ENCODE results near the gene RAB11FIP4. TPM values are rescaled to one million over a fixed set of nuclear protein-coding genes. Genes with fewer than 3 reads are reported as not detected.

The RAB11FIP4 gene
- total RNA-seq, 1 experiment from 2014 or later, result 54.9 TPM

GRCh38 chr17:31394544-31394943, 3.1 kb downstream of the RAB11FIP4 start (continued):
- TF ChIP-seq USF2 (CRISPR knock-in tag; IDR thresholded peaks at IDR 0.05) (no peak), ZSCAN18 (CRISPR knock-in tag; IDR thresholded peaks at IDR 0.05) (no peak)

GRCh38 chr17:31397256-31397939, 5.9 kb downstream of the RAB11FIP4 start:
- Mint-ChIP-seq H3K4me3 (no peak overlapping the region), H3K27ac (no peak overlapping the region), H3K36me3 (no peaks in the 10 kb centered on the region), H3K27me3 (ENCODE audit: low read depth) (peaks cover 16% of the 10 kb centered on the region), H3K4me1 (0 out of 2 replicates have a peak, but pooled peaks cover 1% of the 10 kb centered on the region), H3K9me3 (no peaks in the 10 kb centered on the region)
- ChIA-PET CTCF (interaction anchor here (1.2 to 1.6 kb wide), 3 partner anchors 8 to 120 kb away, joined by 3 to 7 read pairs (median 6); no protein-coding TSS in a partner anchor), POLR2A (no interaction called here)
- DNase-seq (ENCODE audit: low spot score) (no peak), ATAC-seq (no peak)
- no peak for TF ChIP-seq MXD4 (CRISPR knock-in tag; IDR thresholded peaks at IDR 0.05; ENCODE audit: borderline replicate concordance)
- no peak for TF ChIP-seq HMGA2 (CRISPR knock-in tag; IDR thresholded peaks at IDR 0.05)
- TF ChIP-seq CREM (CRISPR knock-in tag; IDR thresholded peaks at IDR 0.05), result no peak
- no peak for TF ChIP-seq ZNF512 (CRISPR knock-in tag; IDR thresholded peaks at IDR 0.05; ENCODE audit: borderline replicate concordance)
- no peak for TF ChIP-seq SP1 (CRISPR knock-in tag; conservative IDR thresholded peaks at IDR 0.05)
- no peak for TF ChIP-seq MAX (CRISPR knock-in tag; IDR thresholded peaks at IDR 0.05)
- no peak for TF ChIP-seq E2F1 (CRISPR knock-in tag; IDR thresholded peaks at IDR 0.05)
- no peak for TF ChIP-seq GRHL2 (CRISPR knock-in tag; IDR thresholded peaks at IDR 0.05; ENCODE audit: insufficient replicate concordance, severe bottlenecking)
- TF ChIP-seq ZNF423 (CRISPR knock-in tag; IDR thresholded peaks at IDR 0.05), result no peak

- ATAC-seq (no peak), DNase-seq (ENCODE audit: low spot score) (peak; percentile 6)
- ChIA-PET POLR2A (no interaction called here), CTCF (interaction anchor here (1.2 to 1.6 kb wide), 3 partner anchors 7 to 119 kb away, joined by 3 to 7 read pairs (median 6); no protein-coding TSS in a partner anchor)
- TF ChIP-seq ZNF425 (CRISPR knock-in tag; conservative IDR thresholded peaks at IDR 0.05), result no peak
- no peak overlapping the region for H3K27ac Mint-ChIP-seq
- H3K9me3 Mint-ChIP-seq, result no peaks in the 10 kb centered on the region
- peaks cover 2% of the 10 kb centered on the region; the same call in 1 of the 2 replicates for H3K4me1 Mint-ChIP-seq
- H3K4me3 Mint-ChIP-seq, result no peak overlapping the region
- no peaks in the 10 kb centered on the region for H3K36me3 Mint-ChIP-seq
- H3K27me3 Mint-ChIP-seq (ENCODE audit: low read depth), result peaks cover 4% of the 10 kb centered on the region
Observed at GRCh38 chr17:31398381-31399311, 7.2 kb downstream of the RAB11FIP4 start.

All from WTC11 (cell line).